Endodermal cell (in vitro differentiated cells): ENCODE results near the gene ITPK1. TPM values are rescaled to one million over a fixed set of nuclear protein-coding genes. Genes with fewer than 3 reads are reported as not detected.

Experiments
- DNase-seq: peaks from one replicate; pipeline ENCODE4 v3.0.0-alpha.2; 2017
- H3K27ac ChIP-seq: 2 replicates; pipeline ENCODE4 v1.5.1; 2013; ENCODE audit warnings: mild to moderate bottlenecking, low read depth, low read length, moderate library complexity
- H3K27me3 ChIP-seq: 2 replicates; pipeline ENCODE4 v1.6.1; 2013; ENCODE audit warnings: mild to moderate bottlenecking, low read length, moderate library complexity; ENCODE audit not compliant: insufficient read depth, control insufficient read depth, poor library complexity, severe bottlenecking
- H3K36me3 ChIP-seq: 2 replicates; pipeline ENCODE4 v1.7.0; 2013; ENCODE audit warnings: mild to moderate bottlenecking, low read length, moderate library complexity; ENCODE audit not compliant: control insufficient read depth, insufficient read depth
- H3K4me1 ChIP-seq: one replicate; pipeline ENCODE4 v1.7.0; 2013; ENCODE audit warnings: low read length; ENCODE audit not compliant: control insufficient read depth, insufficient read depth
- H3K4me3 ChIP-seq: 2 replicates; pipeline ENCODE4 v1.5.1; 2013; ENCODE audit warnings: mild to moderate bottlenecking, low read length, moderate library complexity
- H3K9ac ChIP-seq: 2 replicates; pipeline ENCODE4 v1.6.1; 2013; ENCODE audit warnings: mild to moderate bottlenecking, low read length, moderate library complexity; ENCODE audit not compliant: poor library complexity, severe bottlenecking; ENCODE audit errors: extremely low read depth
- H3K9me3 ChIP-seq: 2 replicates; pipeline ENCODE4 v1.6.1; 2013; ENCODE audit warnings: mild to moderate bottlenecking, low read length, moderate library complexity; ENCODE audit not compliant: control insufficient read depth
- H3K27ac Mint-ChIP-seq: 2 replicates; pipeline ENCODE4 v1.8.0; 2020; ENCODE audit warnings: mixed read lengths
- H3K27me3 Mint-ChIP-seq: 2 replicates; pipeline ENCODE4 v1.8.0; 2021; ENCODE audit warnings: mild to moderate bottlenecking, mixed read lengths; ENCODE audit not compliant: insufficient read depth
- H3K36me3 Mint-ChIP-seq: 2 replicates; pipeline ENCODE4 v1.8.0; 2020; ENCODE audit warnings: low read depth, mixed read lengths
- H3K4me1 Mint-ChIP-seq: 2 replicates; pipeline ENCODE4 v1.8.0; 2020; ENCODE audit warnings: mixed read lengths
- H3K4me3 Mint-ChIP-seq: 2 replicates; pipeline ENCODE4 v1.8.0; 2020; ENCODE audit warnings: mild to moderate bottlenecking, moderate library complexity, mixed read lengths
- H3K9me3 Mint-ChIP-seq: 2 replicates; pipeline ENCODE4 v1.8.0; 2020; ENCODE audit warnings: mild to moderate bottlenecking, mixed read lengths
- CTCF ChIP-seq: fragments of 200-600 bp; sonication (generic); conservative IDR thresholded peaks from 2 replicates; pipeline ENCODE4 v1.5.0; 2021; ENCODE audit warnings: antibody characterized with exemption, mild to moderate bottlenecking
- WGBS, 2 experiments: methylation state at CpG; one replicate each; pipeline versions ENCODE4 v1.1.5 to v1.1.7; 2013; ENCODE audit warnings: missing lambda C conversion rate in 2 of 2, mixed read lengths in 1 of 2; ENCODE audit not compliant: insufficient coverage in 1 of 2, insufficient read length in 1 of 2; 5-methylcytosine and 5-hydroxymethylcytosine counted together
- total RNA-seq, 2 donors: library from RNA; stranded (reverse); fragmentation: NEBNext Ultra II Directional in 1 of 2; extraction: Animal tissue kit (Norgen Biotek cat#: 25700) in 1 of 2; gene quantifications; 2 replicates in 1 of 2; 3 replicates in 1 of 2; pipeline ENCODE4 v1.2.1, GENCODE V29; 2021

The ITPK1 gene
- total RNA-seq, 2 donors from 2014 or later = 59.9 to 66.9 TPM

GRCh38 chr14:92990456-92991430 is 125.0 kb downstream of the ITPK1 start:
- H3K4me1 ChIP-seq = no peaks in the 10 kb centered on the region
- Mint-ChIP-seq H3K36me3 (peaks cover 17% of the 10 kb centered on the region), H3K27ac (no peak overlapping the region), H3K9me3 (no peaks in the 10 kb centered on the region), H3K27me3 (no peaks in the 10 kb centered on the region), H3K4me3 (no peak overlapping the region), H3K4me1 (peaks cover 7% of the 10 kb centered on the region)
- TF ChIP-seq CTCF = no peak
- H3K36me3 ChIP-seq = no peaks in the 10 kb centered on the region
- no peak overlapping the region for H3K9ac ChIP-seq
- no peak for DNase-seq
- WGBS, 2 experiments = 88 to 89% methylated on average over 13 to 22 of the region's 22 CpGs
- H3K9me3 ChIP-seq = no peaks in the 10 kb centered on the region
- no peak overlapping the region for H3K4me3 ChIP-seq
- no peaks in the 10 kb centered on the region for H3K27me3 ChIP-seq
- H3K27ac ChIP-seq = peak overlapping the region; percentile 87

- no peak for DNase-seq
- H3K9ac ChIP-seq = no peak overlapping the region
- Mint-ChIP-seq H3K36me3 (peaks cover 17% of the 10 kb centered on the region), H3K4me1 (no peaks in the 10 kb centered on the region), H3K9me3 (no peaks in the 10 kb centered on the region), H3K27me3 (no peaks in the 10 kb centered on the region), H3K27ac (no peak overlapping the region), H3K4me3 (no peak overlapping the region)
- 87 to 100% methylated on average over 3 to 14 of the region's 14 CpGs for WGBS, 2 experiments
- no peak overlapping the region for H3K4me3 ChIP-seq
- H3K27me3 ChIP-seq = no peaks in the 10 kb centered on the region
- H3K36me3 ChIP-seq = no peaks in the 10 kb centered on the region
- H3K27ac ChIP-seq = no peak overlapping the region
- H3K4me1 ChIP-seq = no peaks in the 10 kb centered on the region
- TF ChIP-seq CTCF = no peak
- no peaks in the 10 kb centered on the region for H3K9me3 ChIP-seq
These were observed 126.7 kb downstream of the ITPK1 start for GRCh38 chr14:92988786-92989755.

GRCh38 chr14:92987713-92988510 is 127.8 kb downstream of the ITPK1 start:
- no peak overlapping the region for H3K9ac ChIP-seq
- no peaks in the 10 kb centered on the region for H3K9me3 ChIP-seq
- Mint-ChIP-seq H3K27ac (no peak overlapping the region), H3K36me3 (peaks cover 7% of the 10 kb centered on the region), H3K27me3 (no peaks in the 10 kb centered on the region), H3K4me3 (no peak overlapping the region), H3K4me1 (no peaks in the 10 kb centered on the region), H3K9me3 (no peaks in the 10 kb centered on the region)
- no peaks in the 10 kb centered on the region for H3K36me3 ChIP-seq
- H3K27me3 ChIP-seq = no peaks in the 10 kb centered on the region
- H3K4me3 ChIP-seq = no peak overlapping the region
- no peak for TF ChIP-seq CTCF
- no peaks in the 10 kb centered on the region for H3K4me1 ChIP-seq
- 92 to 99% methylated on average over 13 to 25 of the region's 25 CpGs for WGBS, 2 experiments
- peak overlapping the region; percentile 49 for H3K27ac ChIP-seq
- DNase-seq = no peak
